ENCODE results near the gene MADD.
A peak's percentile ranks its signal among the peaks of the same experiment; 100 is the strongest.

Gene MADD

GRCh38 chr11:47347137-47347536 lies 77.2 kb downstream of the MADD start:
- no peak overlapping the region for H3K4me3 ChIP-seq (ENCODE audit: control insufficient read depth, low read depth, low read length)
- no peak for TF ChIP-seq CTCF (IDR thresholded peaks at IDR 0.05; ENCODE audit: control insufficient read depth, insufficient read depth, low read depth, low read length, missing control alignments)
- DNase-seq (ENCODE audit: low read depth), result no peak

DNA sequence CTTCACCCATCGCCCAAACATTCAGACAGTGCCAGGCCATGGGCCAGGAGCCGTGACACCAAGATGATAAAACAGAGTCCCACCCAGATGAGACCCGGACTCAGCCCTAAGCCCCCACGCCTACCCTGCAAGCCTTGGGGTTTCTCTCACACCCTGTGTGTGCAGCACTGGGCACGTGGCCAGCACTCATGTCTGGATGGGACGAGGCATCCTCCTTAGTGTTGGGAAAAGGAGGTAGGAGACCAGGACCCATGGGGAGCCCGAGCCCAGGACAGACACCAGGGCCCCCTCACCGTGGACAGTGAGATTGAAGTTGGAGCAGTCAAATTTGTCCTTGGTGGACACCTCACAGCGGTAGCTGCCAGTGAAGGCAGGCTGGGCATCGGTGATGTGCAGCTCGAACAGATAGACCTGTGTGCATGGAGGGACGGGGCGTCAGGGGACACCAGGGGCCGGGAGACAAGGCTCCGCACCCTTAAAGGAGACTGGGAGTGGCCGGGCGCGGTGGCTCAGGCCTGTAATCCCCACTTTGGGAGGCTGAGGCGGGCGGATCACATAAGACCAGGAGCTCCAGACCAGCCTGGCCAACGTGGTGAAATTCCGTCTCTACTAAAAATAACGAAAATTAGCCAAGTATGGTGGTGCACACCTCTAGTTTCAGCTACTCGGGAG lies 78.3 kb downstream of the MADD start:
- no peak for DNase-seq (ENCODE audit: low read depth)
- H3K4me3 ChIP-seq (ENCODE audit: control insufficient read depth, low read depth, low read length), result no peak overlapping the region
- TF ChIP-seq CTCF (IDR thresholded peaks at IDR 0.05; ENCODE audit: control insufficient read depth, insufficient read depth, low read depth, low read length, missing control alignments), result no peak

DNA sequence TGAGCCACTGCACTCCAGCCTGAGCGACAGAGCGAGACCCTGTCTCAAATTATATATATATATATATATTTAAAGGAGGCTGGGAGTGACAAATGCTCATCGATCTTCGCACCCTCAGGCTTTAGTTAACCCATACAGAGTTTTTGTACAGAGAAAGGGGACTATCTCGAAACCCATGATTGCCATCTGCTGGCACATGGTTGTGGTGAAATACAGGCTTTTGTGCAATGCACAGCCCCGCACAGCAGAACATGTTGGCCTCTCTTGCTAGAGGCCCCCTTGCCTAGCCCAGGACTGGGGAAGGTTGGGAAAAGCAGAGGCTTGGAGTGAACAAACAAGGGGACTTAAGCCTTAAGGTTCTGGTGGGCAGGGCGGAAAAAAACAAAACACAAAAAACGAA lies 78.9 kb downstream of the MADD start:
- no peak for DNase-seq (ENCODE audit: low read depth)
- TF ChIP-seq CTCF (IDR thresholded peaks at IDR 0.05; ENCODE audit: control insufficient read depth, insufficient read depth, low read depth, low read length, missing control alignments), result peak; percentile 7
- no peak overlapping the region for H3K4me3 ChIP-seq (ENCODE audit: control insufficient read depth, low read depth, low read length)

DNA sequence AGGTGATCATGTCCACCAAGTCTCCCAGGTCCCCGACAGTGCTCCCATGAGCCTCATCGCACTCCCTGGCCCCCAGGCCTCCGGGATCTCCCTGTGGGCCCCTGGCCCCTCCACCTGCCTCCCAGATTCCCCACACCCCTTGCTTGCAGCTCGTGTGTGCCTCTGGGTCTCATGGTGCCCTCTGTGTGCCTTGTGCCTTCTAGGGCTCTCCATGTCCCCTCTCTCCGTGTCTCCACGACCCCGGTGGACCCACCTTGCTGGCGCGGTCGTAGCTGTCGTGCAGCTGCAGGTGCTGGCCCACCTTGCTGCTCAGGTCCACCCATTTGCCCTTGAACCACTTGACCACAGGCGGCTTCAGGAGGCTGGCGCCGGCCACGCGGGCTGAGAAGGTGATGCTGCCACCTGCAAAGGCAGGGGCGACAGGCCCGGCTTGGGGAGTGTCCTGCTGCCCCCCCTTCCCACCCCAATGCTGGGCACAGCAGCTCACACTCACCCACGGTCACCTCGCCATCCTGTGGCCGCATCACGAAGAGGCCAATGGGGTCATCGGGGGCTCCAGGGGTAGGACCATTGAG lies 79.7 kb downstream of the MADD start:
- DNase-seq (ENCODE audit: low read depth), result no peak
- H3K4me3 ChIP-seq (ENCODE audit: control insufficient read depth, low read depth, low read length), result no peak overlapping the region
- no peak for TF ChIP-seq CTCF (IDR thresholded peaks at IDR 0.05; ENCODE audit: control insufficient read depth, insufficient read depth, low read depth, low read length, missing control alignments)

DNA sequence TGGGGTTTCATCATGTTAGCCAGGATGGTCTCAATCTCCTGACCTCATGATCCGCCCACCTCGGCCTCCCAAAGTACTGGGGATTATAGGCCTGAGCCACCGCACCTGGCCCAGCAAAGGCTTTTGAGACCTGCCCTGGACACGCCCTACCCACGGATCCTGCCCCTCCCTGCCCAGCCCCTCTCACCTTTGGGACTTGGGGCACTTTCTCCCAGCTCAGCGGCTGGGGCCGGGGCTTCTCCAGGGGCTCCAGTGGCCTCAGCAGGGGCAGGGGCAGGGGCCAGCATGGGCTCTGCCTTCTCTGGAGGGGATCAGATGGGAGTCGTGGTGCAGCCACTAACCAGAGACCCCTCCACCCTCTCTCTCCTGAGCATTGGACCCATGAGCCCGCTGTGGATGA lies 80.4 kb downstream of the MADD start:
- TF ChIP-seq CTCF (IDR thresholded peaks at IDR 0.05; ENCODE audit: control insufficient read depth, insufficient read depth, low read depth, low read length, missing control alignments), result no peak
- no peak overlapping the region for H3K4me3 ChIP-seq (ENCODE audit: control insufficient read depth, low read depth, low read length)

DNA sequence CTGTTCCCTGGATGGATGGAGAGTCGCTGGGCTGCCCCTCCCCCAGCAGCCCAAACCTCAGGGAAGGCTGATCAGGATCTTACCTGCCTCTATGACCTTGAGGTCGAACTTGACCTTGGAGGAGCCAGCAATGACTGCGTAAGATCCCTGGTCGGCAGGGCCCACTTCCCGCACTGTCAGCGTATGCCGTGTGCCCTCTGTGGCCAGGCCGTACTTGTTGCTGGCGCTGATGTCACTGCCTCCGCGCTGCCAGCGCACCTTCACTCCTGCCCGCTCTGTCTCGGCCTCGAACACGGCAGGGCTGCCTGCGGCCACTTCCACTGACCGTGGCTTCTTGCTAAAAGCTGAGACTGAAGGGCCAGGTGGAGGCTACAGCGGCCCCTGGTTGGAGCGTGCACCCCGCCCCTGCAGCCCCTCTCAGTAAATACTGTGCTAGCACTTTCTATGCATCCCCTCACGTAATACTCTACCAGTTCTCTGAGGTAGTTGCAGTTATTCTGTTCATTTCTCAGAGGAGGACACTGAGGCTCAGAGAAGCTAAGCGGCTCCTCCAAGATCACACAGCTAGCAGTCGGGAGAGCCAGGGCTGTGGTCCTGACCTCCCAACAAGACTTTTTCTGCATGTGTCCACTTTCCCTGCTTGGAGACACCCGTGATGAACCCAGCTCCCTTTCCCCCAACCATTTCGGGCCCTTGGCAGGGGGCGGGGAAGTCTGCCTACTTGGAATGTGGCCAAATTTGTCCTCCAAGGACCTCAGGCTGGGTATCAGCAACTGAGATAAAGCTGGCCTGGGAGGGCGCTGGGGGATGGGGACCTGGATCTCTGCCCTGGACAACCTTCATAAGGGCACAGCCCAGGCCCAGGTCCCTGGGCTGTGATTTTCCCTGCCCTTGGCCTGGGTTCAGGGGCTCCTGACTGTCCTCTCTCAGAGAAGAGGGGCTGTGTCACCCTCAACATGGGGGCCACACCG lies 81.5 kb downstream of the MADD start:
- TF ChIP-seq CTCF (IDR thresholded peaks at IDR 0.05; ENCODE audit: control insufficient read depth, insufficient read depth, low read depth, low read length, missing control alignments), result no peak
- no peak overlapping the region for H3K4me3 ChIP-seq (ENCODE audit: control insufficient read depth, low read depth, low read length)
- no peak for DNase-seq (ENCODE audit: low read depth)

More for the DNA sequence above, 80.4 kb downstream of the MADD start:
- DNase-seq (ENCODE audit: low read depth), result no peak
